ENCODE results near the gene THSD4. TPM values are rescaled to one million over a fixed set of nuclear protein-coding genes. Genes with fewer than 3 reads are reported as not detected.

Gene THSD4
- polyA plus RNA-seq, 1 donor (not counting 4 experiments of a cell fraction or from before 2014, with no cell fraction given): 24.5 TPM

DNA sequence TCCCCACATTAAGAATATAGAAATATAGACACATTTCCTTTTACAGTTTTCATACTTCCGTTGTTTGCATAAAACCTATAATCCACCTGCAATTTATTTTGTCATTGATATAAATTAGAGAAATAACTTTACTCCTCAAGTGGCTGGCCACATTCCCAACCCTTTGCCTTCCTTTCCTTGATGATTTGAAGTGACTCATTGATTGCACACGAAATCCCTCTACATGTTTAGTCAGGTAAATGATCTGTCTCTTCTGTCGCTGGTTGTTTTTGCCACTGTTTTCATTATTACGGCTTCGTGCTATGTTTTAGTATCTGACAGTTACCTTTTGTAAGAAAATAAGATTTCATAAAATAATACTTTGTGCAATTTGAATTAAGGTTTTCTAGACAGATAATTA, 422.9 kb downstream of the THSD4 start:
- peaks cover 16% of the 10 kb centered on the region for H3K4me1 ChIP-seq (ENCODE audit: control insufficient read depth, extremely low read depth, insufficient read depth, low read length)
- no peaks in the 10 kb centered on the region for H3K27me3 ChIP-seq (ENCODE audit: control insufficient read depth, extremely low read depth, insufficient read depth, low read length)
- H4K20me1 ChIP-seq (ENCODE audit: control insufficient read depth, extremely low read depth, insufficient read depth, low read length): no peaks in the 10 kb centered on the region
- H3K36me3 ChIP-seq (ENCODE audit: control insufficient read depth in 2 of 2, extremely low read depth in 1 of 2, insufficient read depth in 2 of 2, low read length in 2 of 2): peaks cover 0 to 3% of the 10 kb centered on the region in 2 experiments
- no peak for TF ChIP-seq EZH2 (IDR thresholded peaks at IDR 0.05; ENCODE audit: low read length)
- TF ChIP-seq, protein P1, sequence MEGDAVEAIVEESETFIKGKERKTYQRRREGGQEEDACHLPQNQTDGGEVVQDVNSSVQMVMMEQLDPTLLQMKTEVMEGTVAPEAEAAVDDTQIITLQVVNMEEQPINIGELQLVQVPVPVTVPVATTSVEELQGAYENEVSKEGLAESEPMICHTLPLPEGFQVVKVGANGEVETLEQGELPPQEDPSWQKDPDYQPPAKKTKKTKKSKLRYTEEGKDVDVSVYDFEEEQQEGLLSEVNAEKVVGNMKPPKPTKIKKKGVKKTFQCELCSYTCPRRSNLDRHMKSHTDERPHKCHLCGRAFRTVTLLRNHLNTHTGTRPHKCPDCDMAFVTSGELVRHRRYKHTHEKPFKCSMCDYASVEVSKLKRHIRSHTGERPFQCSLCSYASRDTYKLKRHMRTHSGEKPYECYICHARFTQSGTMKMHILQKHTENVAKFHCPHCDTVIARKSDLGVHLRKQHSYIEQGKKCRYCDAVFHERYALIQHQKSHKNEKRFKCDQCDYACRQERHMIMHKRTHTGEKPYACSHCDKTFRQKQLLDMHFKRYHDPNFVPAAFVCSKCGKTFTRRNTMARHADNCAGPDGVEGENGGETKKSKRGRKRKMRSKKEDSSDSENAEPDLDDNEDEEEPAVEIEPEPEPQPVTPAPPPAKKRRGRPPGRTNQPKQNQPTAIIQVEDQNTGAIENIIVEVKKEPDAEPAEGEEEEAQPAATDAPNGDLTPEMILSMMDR (optimal IDR thresholded peaks at IDR 0.05 in 1 of 3, IDR thresholded peaks at IDR 0.05 in 1 of 3, conservative IDR thresholded peaks at IDR 0.05 in 1 of 3; ENCODE audit: extremely low read depth in 1 of 3, insufficient read depth in 2 of 3, low read length in 3 of 3): no peak
- dilution Hi-C loops (cut with MboI; ENCODE audit: extremely low pct_ligation_motif_present, low sequenced_read_pairs): no loop called here
- H3K4me3 ChIP-seq (ENCODE audit: control insufficient read depth in 2 of 3, extremely low read depth in 1 of 3, insufficient read depth in 2 of 3, low read depth in 1 of 3, low read length in 3 of 3): peak overlapping the region in 2 of 3 experiments; percentile 5 to 28
- H3K4me2 ChIP-seq (ENCODE audit: control insufficient read depth, extremely low read depth, insufficient read depth, low read depth, low read length): peak overlapping the region; percentile 77
- FAIRE-seq (peak; percentile 79), DNase-seq (ENCODE audit: low read depth, low spot score) (no peak)
- no peaks in the 10 kb centered on the region for H3K79me2 ChIP-seq (ENCODE audit: control insufficient read depth, insufficient read depth, low read length)
- no peaks in the 10 kb centered on the region for H3K9me1 ChIP-seq (ENCODE audit: control insufficient read depth, extremely low read depth, insufficient read depth, low read length)
- H3K9ac ChIP-seq (ENCODE audit: control insufficient read depth, extremely low read depth, insufficient read depth, low read length): peak overlapping the region; percentile 57
- H3K9me3 ChIP-seq (ENCODE audit: control insufficient read depth, low read depth, low read length): no peaks in the 10 kb centered on the region
- peak overlapping the region; percentile 75 for H3K27ac ChIP-seq (ENCODE audit: control insufficient read depth, insufficient read depth, low read length)
- no peak overlapping the region for H2AFZ ChIP-seq (ENCODE audit: control insufficient read depth, low read length)

DNA sequence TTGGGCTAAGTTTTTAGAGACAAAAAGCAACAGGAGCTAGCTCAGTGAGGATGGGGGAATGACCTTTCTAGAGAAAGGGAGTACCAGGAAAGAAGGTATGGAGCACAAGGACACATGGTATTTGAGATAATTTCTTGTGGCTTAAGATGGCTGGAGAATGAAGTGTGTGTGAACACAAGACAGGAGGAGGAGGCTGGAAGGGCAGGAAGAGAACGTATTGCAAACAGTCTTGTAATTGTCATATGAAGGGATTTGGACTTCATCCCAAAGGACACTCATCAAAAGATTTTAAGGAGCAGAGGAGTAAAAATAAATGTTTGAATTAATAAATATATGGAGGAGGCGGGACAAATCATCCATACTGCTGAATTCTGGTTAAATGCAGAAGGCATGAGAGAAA, 426.5 kb downstream of the THSD4 start:
- dilution Hi-C loops (cut with MboI; ENCODE audit: extremely low pct_ligation_motif_present, low sequenced_read_pairs): no loop called here
- TF ChIP-seq EZH2 (IDR thresholded peaks at IDR 0.05; ENCODE audit: low read length): no peak
- TF ChIP-seq, protein P1 (optimal IDR thresholded peaks at IDR 0.05 in 1 of 3, IDR thresholded peaks at IDR 0.05 in 1 of 3, conservative IDR thresholded peaks at IDR 0.05 in 1 of 3; ENCODE audit: extremely low read depth in 1 of 3, insufficient read depth in 2 of 3, low read length in 3 of 3): no peak
- no peaks in the 10 kb centered on the region for H3K79me2 ChIP-seq (ENCODE audit: control insufficient read depth, insufficient read depth, low read length)
- H3K9me3 ChIP-seq (ENCODE audit: control insufficient read depth, low read depth, low read length): no peaks in the 10 kb centered on the region
- no peaks in the 10 kb centered on the region for H3K27me3 ChIP-seq (ENCODE audit: control insufficient read depth, extremely low read depth, insufficient read depth, low read length)
- peaks cover 0 to 3% of the 10 kb centered on the region in 2 experiments for H3K36me3 ChIP-seq (ENCODE audit: control insufficient read depth in 2 of 2, extremely low read depth in 1 of 2, insufficient read depth in 2 of 2, low read length in 2 of 2)
- no peaks in the 10 kb centered on the region for H4K20me1 ChIP-seq (ENCODE audit: control insufficient read depth, extremely low read depth, insufficient read depth, low read length)
- no peak for FAIRE-seq
- H3K4me1 ChIP-seq (ENCODE audit: control insufficient read depth, extremely low read depth, insufficient read depth, low read length): peaks cover 33% of the 10 kb centered on the region
- H3K4me3 ChIP-seq (ENCODE audit: control insufficient read depth in 2 of 3, extremely low read depth in 1 of 3, insufficient read depth in 2 of 3, low read depth in 1 of 3, low read length in 3 of 3): no peak overlapping the region
- no peaks in the 10 kb centered on the region for H3K9me1 ChIP-seq (ENCODE audit: control insufficient read depth, extremely low read depth, insufficient read depth, low read length)
- DNase-seq (ENCODE audit: low read depth, low spot score): no peak
- no peak overlapping the region for H2AFZ ChIP-seq (ENCODE audit: control insufficient read depth, low read length)
- no peak overlapping the region for H3K27ac ChIP-seq (ENCODE audit: control insufficient read depth, insufficient read depth, low read length)
- H3K4me2 ChIP-seq (ENCODE audit: control insufficient read depth, extremely low read depth, insufficient read depth, low read depth, low read length): no peak overlapping the region
- no peak overlapping the region for H3K9ac ChIP-seq (ENCODE audit: control insufficient read depth, extremely low read depth, insufficient read depth, low read length)
